G401 (cell line): ENCODE results near the gene SARM1. TPM values are rescaled to one million over a fixed set of nuclear protein-coding genes. Genes with fewer than 3 reads are reported as not detected.
A peak's percentile ranks its signal among the peaks of the same experiment; 100 is the strongest.

Experiments
- DNase-seq: peaks from one replicate; pipeline ENCODE4 v3.0.0-alpha.2; 2015; ENCODE audit warnings: low spot score
- in situ Hi-C: cut with HindIII; loops from 2 replicates; pipeline ENCODE4 v1.10.0; 2016; ENCODE audit warnings: low sequenced_read_pairs, mixed read lengths
- total RNA-seq: library from RNA; depleted of rRNA; stranded (reverse); fragments of >200 nt; shearing (Covaris generic); gene quantifications from 2 replicates; pipeline ENCODE4 v1.2.3, GENCODE V29; 2014

SARM1 gene
- total RNA-seq, 1 experiment from 2014 or later, result 18.6 TPM

GRCh38 chr17:28365487-28365886 is 6.0 kb upstream of the SARM1 start:
- DNase-seq, result no peak
- in situ Hi-C loops, result no loop called here

GRCh38 chr17:28366605-28367004 is 4.9 kb upstream of the SARM1 start:
- DNase-seq, result no peak
- in situ Hi-C loops, result no loop called here

- no peak for DNase-seq
- in situ Hi-C loops, result no loop called here
These were observed 3.7 kb upstream of the SARM1 start for GRCh38 chr17:28367641-28368305.

GRCh38 chr17:28368306-28368831 is 3.1 kb upstream of the SARM1 start:
- in situ Hi-C loops, result no loop called here

GRCh38 chr17:28368915-28369683 is 2.4 kb upstream of the SARM1 start:
- in situ Hi-C loops, result no loop called here
- no peak for DNase-seq

More at GRCh38 chr17:28368306-28368831, 3.1 kb upstream of the SARM1 start:
- DNase-seq, result no peak

GRCh38 chr17:28369684-28370034 is 1.8 kb upstream of the SARM1 start:
- in situ Hi-C loops, result no loop called here
- DNase-seq, result no peak

GRCh38 chr17:28370035-28370743 is 1.3 kb upstream of the SARM1 start, which contains the start of gene VTN:
TSS of gene VTN (minus strand) at chr17:28370307. CDS start at chr17:28370203, 104 bp downstream.
- in situ Hi-C loops, result no loop called here
- DNase-seq, result peak; percentile 25

- in situ Hi-C loops, result no loop called here
- DNase-seq, result no peak
These were observed 770 bp upstream of the SARM1 start for GRCh38 chr17:28370744-28371103.

- in situ Hi-C loops, result no loop called here
- DNase-seq, result peak; percentile 54
These were observed 880 bp downstream of the SARM1 start for GRCh38 chr17:28372203-28372944.

GRCh38 chr17:28372945-28373274 is 1.4 kb downstream of the SARM1 start:
- in situ Hi-C loops, result no loop called here
- no peak for DNase-seq

GRCh38 chr17:28379814-28380801 is 8.6 kb downstream of the SARM1 start:
- in situ Hi-C loops, result no loop called here
- no peak for DNase-seq

GRCh38 chr17:28381141-28381825 is 9.8 kb downstream of the SARM1 start:
- peak; percentile 61 for DNase-seq
- in situ Hi-C loops, result no loop called here

- in situ Hi-C loops, result no loop called here
- DNase-seq, result no peak
These were observed 13.0 kb downstream of the SARM1 start for GRCh38 chr17:28384281-28385036.

- DNase-seq, result no peak
- in situ Hi-C loops, result no loop called here
These were observed 13.5 kb downstream of the SARM1 start for GRCh38 chr17:28385037-28385400.

GRCh38 chr17:28385406-28385805 is 13.9 kb downstream of the SARM1 start:
- in situ Hi-C loops, result no loop called here
- DNase-seq, result no peak

- DNase-seq, result no peak
- in situ Hi-C loops, result no loop called here
These were observed 14.9 kb downstream of the SARM1 start for GRCh38 chr17:28386391-28386790.

- in situ Hi-C loops, result no loop called here
- DNase-seq, result no peak
These were observed 16.6 kb downstream of the SARM1 start for GRCh38 chr17:28388106-28388505.
